OCI-LY1 (cell line): ENCODE results near the gene PERCC1.

ENCODE experiments used
- H2AFZ ChIP-seq: fragments of 200-600 bp; sonication (generic), shearing (Covaris generic); 2 replicates; pipeline ENCODE4 v1.6.0; 2014; ENCODE audit warnings: antibody characterized with exemption, mild to moderate bottlenecking, low read length
- H3F3A ChIP-seq: fragments of 200-600 bp; sonication (generic), shearing (Covaris generic); 2 replicates; pipeline ENCODE4 v1.6.0; 2014; ENCODE audit warnings: mild to moderate bottlenecking, antibody characterized with exemption, low read length, moderate library complexity; ENCODE audit not compliant: insufficient read depth
- H3K27ac ChIP-seq: fragments of 200-600 bp; sonication (generic); 2 replicates; pipeline ENCODE4 v1.5.1; 2014; ENCODE audit warnings: low read length, mixed run types, mild to moderate bottlenecking, low read depth; ENCODE audit not compliant: poor library complexity, severe bottlenecking
- H3K27me3 ChIP-seq: fragments of 200-600 bp; sonication (generic); 2 replicates; pipeline ENCODE4 v1.6.0; 2014; ENCODE audit warnings: antibody characterized with exemption, mild to moderate bottlenecking, low read length, moderate library complexity; ENCODE audit not compliant: insufficient read depth
- H3K36me3 ChIP-seq: fragments of 200-600 bp; sonication (generic); 2 replicates; pipeline ENCODE4 v1.6.1; 2014; ENCODE audit warnings: mild to moderate bottlenecking, antibody characterized with exemption, low read length, moderate library complexity, mixed read lengths; ENCODE audit not compliant: insufficient read depth
- H3K4me1 ChIP-seq: fragments of 200-600 bp; sonication (generic); 2 replicates; pipeline ENCODE4 v1.5.1; 2014; ENCODE audit warnings: mild to moderate bottlenecking, low read length, moderate library complexity; ENCODE audit not compliant: insufficient read depth, severe bottlenecking
- H3K4me2 ChIP-seq: fragments of 200-600 bp; sonication (generic), shearing (Covaris generic); 2 replicates; pipeline ENCODE4 v1.6.1; 2014; ENCODE audit warnings: low read length
- H3K4me3 ChIP-seq: fragments of 200-600 bp; sonication (generic); 2 replicates; pipeline ENCODE4 v1.5.1; 2014; ENCODE audit warnings: low read length, low read depth, mild to moderate bottlenecking, mixed read lengths; ENCODE audit not compliant: poor library complexity, severe bottlenecking
- H3K79me2 ChIP-seq: fragments of 200-600 bp; shearing (Covaris generic); 2 replicates; pipeline ENCODE4 v1.6.1; 2016; ENCODE audit warnings: mixed run types, low read length, mixed read lengths; ENCODE audit not compliant: insufficient read depth
- H3K9ac ChIP-seq: fragments of 200-600 bp; sonication (generic), shearing (Covaris generic); 2 replicates; pipeline ENCODE4 v1.6.1; 2014; ENCODE audit warnings: mild to moderate bottlenecking, low read length, mixed read lengths
- H3K9me2 ChIP-seq: fragments of 200-600 bp; sonication (generic), shearing (Covaris generic); 2 replicates; pipeline ENCODE4 v1.6.1; 2014; ENCODE audit warnings: low read depth, mild to moderate bottlenecking, low read length, mixed read lengths
- H3K9me3 ChIP-seq: fragments of 200-600 bp; shearing (Covaris generic); 2 replicates; pipeline ENCODE4 v1.6.1; 2014; ENCODE audit warnings: low read length, mixed read lengths
- H4K20me1 ChIP-seq: fragments of 200-600 bp; sonication (generic), shearing (Covaris generic); 2 replicates; pipeline ENCODE4 v1.6.0; 2016; ENCODE audit warnings: mild to moderate bottlenecking, low read length; ENCODE audit not compliant: insufficient read depth
- CTCF ChIP-seq: fragments of 200-600 bp; sonication (generic), shearing (Covaris generic); IDR thresholded peaks from 2 replicates; pipeline ENCODE4 v1.5.1; 2017; ENCODE audit warnings: mild to moderate bottlenecking, antibody characterized with exemption, low read length, moderate library complexity, mixed read lengths
- EZH2 ChIP-seq: fragments of 200-600 bp; sonication (generic), shearing (Covaris generic); IDR thresholded peaks from 2 replicates; pipeline ENCODE4 v1.8.0; 2017; ENCODE audit warnings: borderline replicate concordance, mixed run types, mild to moderate bottlenecking, antibody characterized with exemption, low read length, moderate library complexity, mixed read lengths

PERCC1 gene

GRCh38 chr16:1430759-1431496 lies at the start of gene PERCC1:
PERCC1 (plus strand) TSS chr16:1431078; CDS start chr16:1432594, 1,516 bp downstream.
- Histone ChIP-seq H3K9ac (no peak within 1 kb of the TSS), H3K9me3 (no peaks in the 10 kb centered on the region), H3K36me3 (no peaks in the 10 kb centered on the region), H3K4me1 (no peaks in the 10 kb centered on the region), H3K4me3 (no peak within 1 kb of the TSS), H4K20me1 (no peaks in the 10 kb centered on the region), H3K27ac (no peak within 1 kb of the TSS), H3K9me2 (no peaks in the 10 kb centered on the region), H3K4me2 (no peak within 1 kb of the TSS), H3F3A (no peaks in the 10 kb centered on the region), H3K79me2 (no peaks in the 10 kb centered on the region), H3K27me3 (peaks cover 17% of the 10 kb centered on the region), H2AFZ (no peak within 1 kb of the TSS)
- no peak for TF ChIP-seq CTCF
- no peak; the same call in 1 of the 2 replicates for TF ChIP-seq EZH2

GRCh38 chr16:1381612-1382406 lies 49.1 kb upstream of the PERCC1 start:
- H3K4me1 ChIP-seq, result peaks cover 23% of the 10 kb centered on the region
- H3F3A ChIP-seq, result no peaks in the 10 kb centered on the region
- H3K4me2 ChIP-seq, result no peak overlapping the region
- H4K20me1 ChIP-seq, result no peaks in the 10 kb centered on the region
- TF ChIP-seq EZH2, result no peak
- no peak for TF ChIP-seq CTCF
- H3K27ac ChIP-seq, result no peak overlapping the region
- H3K27me3 ChIP-seq, result no peaks in the 10 kb centered on the region
- no peak overlapping the region for H3K4me3 ChIP-seq
- H2AFZ ChIP-seq, result no peak overlapping the region
- H3K36me3 ChIP-seq, result peaks cover 10% of the 10 kb centered on the region
- no peaks in the 10 kb centered on the region for H3K9me3 ChIP-seq
- no peak overlapping the region for H3K9ac ChIP-seq
- no peaks in the 10 kb centered on the region for H3K9me2 ChIP-seq
- peaks cover 9% of the 10 kb centered on the region for H3K79me2 ChIP-seq

- no peak overlapping the region for H3K9ac ChIP-seq
- H3F3A ChIP-seq, result no peaks in the 10 kb centered on the region
- H3K4me3 ChIP-seq, result no peak overlapping the region
- H3K4me1 ChIP-seq, result peaks cover 9% of the 10 kb centered on the region
- H3K9me2 ChIP-seq, result no peaks in the 10 kb centered on the region
- H3K4me2 ChIP-seq, result no peak overlapping the region
- TF ChIP-seq EZH2 (no peak), CTCF (no peak)
- H3K36me3 ChIP-seq, result peaks cover 13% of the 10 kb centered on the region
- no peaks in the 10 kb centered on the region for H3K9me3 ChIP-seq
- no peaks in the 10 kb centered on the region for H3K27me3 ChIP-seq
- no peak overlapping the region for H2AFZ ChIP-seq
- H4K20me1 ChIP-seq, result no peaks in the 10 kb centered on the region
- no peak overlapping the region for H3K27ac ChIP-seq
- peaks cover 4% of the 10 kb centered on the region for H3K79me2 ChIP-seq
Observed at GRCh38 chr16:1383556-1383955, 47.3 kb upstream of the PERCC1 start.
